Tibial nerve (tissue), 3 donors: Measurements from ENCODE around the gene BPIFA3.

Source experiments
- POLR2A ChIP-seq, 2 donors: fragments of 450-650 bp; IDR thresholded peaks; one replicate each; pipeline ENCODE4 v1.6.1; 2017; ENCODE audit warnings: antibody characterized with exemption in 2 of 2, mild to moderate bottlenecking in 2 of 2, moderate library complexity in 2 of 2
- TF ChIP-seq, protein P1 (sequence below), 5 experiments: fragments of 200-600 bp in 3 of 5; fragments of 450-650 bp in 2 of 5; sonication (generic) in 3 of 5; IDR thresholded peaks; one replicate each; pipeline ENCODE4 v1.5.1; 2016 to 2019; ENCODE audit warnings: antibody characterized with exemption in 5 of 5, mild to moderate bottlenecking in 3 of 5, moderate library complexity in 2 of 5

DNA sequence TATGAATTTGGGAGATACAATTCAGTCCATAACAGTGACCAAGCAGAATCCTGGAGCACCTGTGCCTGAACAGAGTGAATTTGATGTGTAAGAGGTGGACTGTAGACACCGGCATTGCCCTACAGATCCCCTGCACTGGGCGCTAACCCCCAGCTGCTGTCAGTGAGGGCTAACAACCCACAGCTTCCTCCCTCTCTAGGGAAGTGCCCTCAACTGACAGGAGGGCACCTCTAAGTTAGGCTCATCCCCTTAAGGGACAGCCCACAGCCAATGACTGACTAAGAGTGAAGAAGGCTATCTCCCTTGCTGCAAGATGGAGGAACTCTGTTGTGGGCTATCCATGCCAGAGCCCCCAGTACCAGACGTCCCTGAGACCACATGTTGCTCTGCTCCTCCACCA lies 50.5 kb downstream of the BPIFA3 start:
- TF ChIP-seq, protein P1, sequence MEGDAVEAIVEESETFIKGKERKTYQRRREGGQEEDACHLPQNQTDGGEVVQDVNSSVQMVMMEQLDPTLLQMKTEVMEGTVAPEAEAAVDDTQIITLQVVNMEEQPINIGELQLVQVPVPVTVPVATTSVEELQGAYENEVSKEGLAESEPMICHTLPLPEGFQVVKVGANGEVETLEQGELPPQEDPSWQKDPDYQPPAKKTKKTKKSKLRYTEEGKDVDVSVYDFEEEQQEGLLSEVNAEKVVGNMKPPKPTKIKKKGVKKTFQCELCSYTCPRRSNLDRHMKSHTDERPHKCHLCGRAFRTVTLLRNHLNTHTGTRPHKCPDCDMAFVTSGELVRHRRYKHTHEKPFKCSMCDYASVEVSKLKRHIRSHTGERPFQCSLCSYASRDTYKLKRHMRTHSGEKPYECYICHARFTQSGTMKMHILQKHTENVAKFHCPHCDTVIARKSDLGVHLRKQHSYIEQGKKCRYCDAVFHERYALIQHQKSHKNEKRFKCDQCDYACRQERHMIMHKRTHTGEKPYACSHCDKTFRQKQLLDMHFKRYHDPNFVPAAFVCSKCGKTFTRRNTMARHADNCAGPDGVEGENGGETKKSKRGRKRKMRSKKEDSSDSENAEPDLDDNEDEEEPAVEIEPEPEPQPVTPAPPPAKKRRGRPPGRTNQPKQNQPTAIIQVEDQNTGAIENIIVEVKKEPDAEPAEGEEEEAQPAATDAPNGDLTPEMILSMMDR (IDR thresholded peaks at IDR 0.05) = no peak
- no peak for TF ChIP-seq POLR2A (IDR thresholded peaks at IDR 0.05)
